Gastroesophageal sphincter (tissue), 3 donors: ENCODE measurements around the gene CARD14.

Source experiments
- POLR2A ChIP-seq, 2 donors: fragments of 450-650 bp; IDR thresholded peaks; one replicate each; pipeline ENCODE4 v1.6.1; 2017; ENCODE audit warnings: antibody characterized with exemption in 2 of 2, mild to moderate bottlenecking in 2 of 2, moderate library complexity in 1 of 2
- POLR2AphosphoS5 ChIP-seq: sonication (generic); formaldehyde crosslinking; IDR thresholded peaks from one replicate; pipeline ENCODE4 v1.6.1; 2017; ENCODE audit warnings: antibody characterized with exemption
- TF ChIP-seq, protein P1 (sequence below), 4 experiments: fragments of 200-600 bp in 2 of 4; fragments of 450-650 bp in 2 of 4; sonication (generic) in 1 of 4; IDR thresholded peaks; one replicate each; pipeline ENCODE4 v1.5.1; 2017 to 2019; ENCODE audit warnings: antibody characterized with exemption in 4 of 4, mild to moderate bottlenecking in 2 of 4, moderate library complexity in 2 of 4

DNA sequence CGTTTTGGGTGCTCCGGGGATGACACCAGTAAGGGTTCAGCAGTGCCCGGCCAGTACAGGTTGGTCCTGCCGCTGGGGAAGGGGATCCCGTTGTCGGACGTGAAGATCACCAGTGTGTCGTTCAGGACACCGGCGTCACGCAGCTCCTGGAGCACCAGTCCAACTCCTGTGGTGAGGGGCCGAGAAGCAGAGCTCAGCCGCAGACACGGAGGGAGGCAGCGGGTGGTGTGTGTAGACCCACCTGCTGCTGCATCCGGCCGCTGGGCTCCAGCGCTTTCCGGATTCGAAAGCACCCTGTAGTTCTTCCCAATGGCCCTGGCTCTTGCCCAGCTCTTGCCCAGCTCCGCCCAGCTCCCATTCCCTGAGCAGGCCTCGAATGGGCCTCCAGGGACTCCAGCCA, 42.3 kb downstream of the CARD14 start:
- TF ChIP-seq, protein P1, sequence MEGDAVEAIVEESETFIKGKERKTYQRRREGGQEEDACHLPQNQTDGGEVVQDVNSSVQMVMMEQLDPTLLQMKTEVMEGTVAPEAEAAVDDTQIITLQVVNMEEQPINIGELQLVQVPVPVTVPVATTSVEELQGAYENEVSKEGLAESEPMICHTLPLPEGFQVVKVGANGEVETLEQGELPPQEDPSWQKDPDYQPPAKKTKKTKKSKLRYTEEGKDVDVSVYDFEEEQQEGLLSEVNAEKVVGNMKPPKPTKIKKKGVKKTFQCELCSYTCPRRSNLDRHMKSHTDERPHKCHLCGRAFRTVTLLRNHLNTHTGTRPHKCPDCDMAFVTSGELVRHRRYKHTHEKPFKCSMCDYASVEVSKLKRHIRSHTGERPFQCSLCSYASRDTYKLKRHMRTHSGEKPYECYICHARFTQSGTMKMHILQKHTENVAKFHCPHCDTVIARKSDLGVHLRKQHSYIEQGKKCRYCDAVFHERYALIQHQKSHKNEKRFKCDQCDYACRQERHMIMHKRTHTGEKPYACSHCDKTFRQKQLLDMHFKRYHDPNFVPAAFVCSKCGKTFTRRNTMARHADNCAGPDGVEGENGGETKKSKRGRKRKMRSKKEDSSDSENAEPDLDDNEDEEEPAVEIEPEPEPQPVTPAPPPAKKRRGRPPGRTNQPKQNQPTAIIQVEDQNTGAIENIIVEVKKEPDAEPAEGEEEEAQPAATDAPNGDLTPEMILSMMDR (IDR thresholded peaks at IDR 0.05), result no peak
- TF ChIP-seq POLR2A (IDR thresholded peaks at IDR 0.05) (no peak), POLR2AphosphoS5 (no peak)
